MCF 10A (cell line): ENCODE data around the gene EPHA6. TPM values are rescaled to one million over a fixed set of nuclear protein-coding genes. Genes with fewer than 3 reads are reported as not detected.

Experiments used
- BruUV-seq: library from RNA; stranded (reverse); fragments of 400-500 nt; replicated peaks from 2 replicates; lab custom pipeline; 2021; lab: Mats Ljungman, UMichigan
- CTCF ChIA-PET: fragments of 300-600 bp; sonication (Branson Sonifier 250); formaldehyde crosslinking; extraction: SDS; loops from one replicate; lab custom pipeline; 2021; ENCODE audit warnings: antibody characterized with exemption, inconsistent platforms; lab: Yijun Ruan, JAX
- POLR2A ChIA-PET: fragments of 300-600, 350-650 bp; sonication (Branson Sonifier 250); formaldehyde crosslinking; extraction: SDS; loops from one replicate; lab custom pipeline; 2020; ENCODE audit warnings: antibody characterized with exemption, inconsistent platforms; lab: Yijun Ruan, JAX
- DNase-seq: peaks from one replicate; pipeline ENCODE4 v3.0.0-alpha.2; 2018; ENCODE audit not compliant: unreplicated experiment
- H3K27ac Mint-ChIP-seq: one replicate; pipeline ENCODE4 v1.8.0; 2022; ENCODE audit warnings: mild to moderate bottlenecking, low read depth, mixed read lengths; ENCODE audit not compliant: unreplicated experiment
- H3K27me3 Mint-ChIP-seq: one replicate; pipeline ENCODE4 v1.8.0; 2022; ENCODE audit warnings: mixed read lengths; ENCODE audit not compliant: insufficient read depth, unreplicated experiment
- H3K36me3 Mint-ChIP-seq: one replicate; pipeline ENCODE4 v1.8.0; 2022; ENCODE audit warnings: mild to moderate bottlenecking, moderate library complexity, mixed read lengths; ENCODE audit not compliant: insufficient read depth, unreplicated experiment
- H3K4me1 Mint-ChIP-seq: one replicate; pipeline ENCODE4 v1.8.0; 2022; ENCODE audit warnings: mixed read lengths; ENCODE audit not compliant: insufficient read depth, unreplicated experiment
- H3K4me3 Mint-ChIP-seq: one replicate; pipeline ENCODE4 v1.8.0; 2022; ENCODE audit warnings: mild to moderate bottlenecking, moderate library complexity, mixed read lengths; ENCODE audit not compliant: unreplicated experiment
- H3K9me3 Mint-ChIP-seq: one replicate; pipeline ENCODE4 v1.8.0; 2022; ENCODE audit warnings: mixed read lengths; ENCODE audit not compliant: unreplicated experiment
- intact Hi-C: fragments of 100-400 bp; cut with micrococcal nuclease; formaldehyde crosslinking; loops from 2 replicates; pipeline ENCODE4 v1.14.1; 2022
- total RNA-seq: library from RNA; stranded (reverse); gene quantifications from 2 replicates; pipeline ENCODE4 v1.2.3, GENCODE V29; 2022
- TF ChIP-seq, protein P1 (sequence below): fragments of 200-600 bp; IDR thresholded peaks from one replicate; pipeline ENCODE4 v1.8.0; 2022; ENCODE audit warnings: antibody characterized with exemption, mild to moderate bottlenecking; ENCODE audit not compliant: unreplicated experiment

EPHA6 gene
- total RNA-seq, 1 experiment from 2014 or later: 0.33 TPM

DNA sequence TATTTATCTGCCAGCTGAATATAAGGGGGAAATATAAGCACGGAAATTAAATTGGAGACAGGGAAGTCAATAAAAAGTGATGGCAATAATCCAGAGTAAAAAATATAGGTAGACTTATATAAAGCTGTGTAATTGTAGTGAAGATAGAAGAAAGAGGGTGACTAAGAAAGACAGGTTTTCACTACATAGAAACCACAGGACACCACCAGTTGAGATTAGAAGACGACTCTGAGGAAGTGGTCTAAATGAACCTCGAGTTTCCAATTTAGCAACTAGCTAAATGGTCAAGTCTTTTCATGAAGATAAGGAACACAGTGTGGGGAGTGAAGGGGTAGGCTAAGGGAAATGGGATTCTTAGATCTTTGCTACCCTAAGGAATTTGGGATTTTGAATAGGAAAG is 761.3 kb downstream of the EPHA6 start:
- Mint-ChIP-seq H3K27ac (no peak overlapping the region), H3K4me1 (no peaks in the 10 kb centered on the region), H3K4me3 (no peak overlapping the region), H3K9me3 (no peaks in the 10 kb centered on the region), H3K36me3 (no peaks in the 10 kb centered on the region), H3K27me3 (peaks cover 58% of the 10 kb centered on the region)
- ChIA-PET CTCF (no interaction called here), POLR2A (no interaction called here)
- no TSS peak for BruUV-seq
- intact Hi-C loops: no loop called here
- DNase-seq: no peak
- TF ChIP-seq, protein P1, sequence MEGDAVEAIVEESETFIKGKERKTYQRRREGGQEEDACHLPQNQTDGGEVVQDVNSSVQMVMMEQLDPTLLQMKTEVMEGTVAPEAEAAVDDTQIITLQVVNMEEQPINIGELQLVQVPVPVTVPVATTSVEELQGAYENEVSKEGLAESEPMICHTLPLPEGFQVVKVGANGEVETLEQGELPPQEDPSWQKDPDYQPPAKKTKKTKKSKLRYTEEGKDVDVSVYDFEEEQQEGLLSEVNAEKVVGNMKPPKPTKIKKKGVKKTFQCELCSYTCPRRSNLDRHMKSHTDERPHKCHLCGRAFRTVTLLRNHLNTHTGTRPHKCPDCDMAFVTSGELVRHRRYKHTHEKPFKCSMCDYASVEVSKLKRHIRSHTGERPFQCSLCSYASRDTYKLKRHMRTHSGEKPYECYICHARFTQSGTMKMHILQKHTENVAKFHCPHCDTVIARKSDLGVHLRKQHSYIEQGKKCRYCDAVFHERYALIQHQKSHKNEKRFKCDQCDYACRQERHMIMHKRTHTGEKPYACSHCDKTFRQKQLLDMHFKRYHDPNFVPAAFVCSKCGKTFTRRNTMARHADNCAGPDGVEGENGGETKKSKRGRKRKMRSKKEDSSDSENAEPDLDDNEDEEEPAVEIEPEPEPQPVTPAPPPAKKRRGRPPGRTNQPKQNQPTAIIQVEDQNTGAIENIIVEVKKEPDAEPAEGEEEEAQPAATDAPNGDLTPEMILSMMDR: no peak

DNA sequence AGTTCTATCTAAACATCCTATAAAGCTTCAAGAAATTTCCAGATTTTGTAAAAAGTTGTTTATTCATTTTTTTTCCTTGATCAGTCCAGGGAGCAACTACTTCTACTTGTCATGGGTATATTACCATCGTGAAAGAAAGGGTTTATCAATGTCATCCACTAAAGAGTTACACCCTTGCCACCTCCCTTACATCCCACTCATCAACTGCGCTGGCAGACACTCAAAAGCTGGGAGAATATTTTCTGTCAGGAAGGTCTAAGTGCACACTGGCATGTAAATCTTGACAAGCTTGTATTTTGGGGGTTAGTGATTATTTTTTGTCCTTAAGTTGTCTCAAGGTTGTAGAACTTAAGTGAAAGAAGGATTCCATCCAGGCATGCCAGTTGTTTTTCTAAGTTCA is 761.8 kb downstream of the EPHA6 start:
- Mint-ChIP-seq H3K27ac (no peak overlapping the region), H3K9me3 (no peaks in the 10 kb centered on the region), H3K36me3 (no peaks in the 10 kb centered on the region), H3K4me1 (no peaks in the 10 kb centered on the region), H3K4me3 (no peak overlapping the region), H3K27me3 (peaks cover 53% of the 10 kb centered on the region)
- BruUV-seq: no TSS peak
- DNase-seq: no peak
- TF ChIP-seq, protein P1: no peak
- ChIA-PET CTCF (no interaction called here), POLR2A (no interaction called here)
- intact Hi-C loops: no loop called here

DNA sequence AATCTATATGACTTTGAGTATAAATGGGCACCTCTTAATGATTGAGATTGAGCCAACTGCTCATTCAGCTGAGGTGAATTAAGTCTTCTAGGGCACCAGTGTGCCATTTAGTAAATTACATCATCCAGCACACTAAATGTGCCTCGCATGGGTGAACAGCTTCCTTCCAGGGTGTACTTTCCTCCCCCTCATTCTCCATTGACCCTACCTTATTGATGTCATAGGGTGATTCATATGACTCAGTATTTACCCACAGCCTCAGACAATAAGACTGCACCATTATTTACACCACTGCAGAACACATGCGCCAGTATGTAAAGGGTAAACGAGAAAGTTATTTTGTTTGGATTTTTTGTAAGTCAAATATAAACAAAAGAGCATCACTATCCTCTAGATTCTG is 765.0 kb downstream of the EPHA6 start:
- POLR2A ChIA-PET: no interaction called here
- H3K27me3 Mint-ChIP-seq: peaks cover 56% of the 10 kb centered on the region
- no peaks in the 10 kb centered on the region for H3K36me3 Mint-ChIP-seq
- TF ChIP-seq, protein P1: no peak
- intact Hi-C loops: no loop called here
- BruUV-seq: no TSS peak
- peak; percentile 12 for DNase-seq
- CTCF ChIA-PET: no interaction called here
- H3K4me1 Mint-ChIP-seq: no peaks in the 10 kb centered on the region
- no peak overlapping the region for H3K4me3 Mint-ChIP-seq
- no peak overlapping the region for H3K27ac Mint-ChIP-seq
- H3K9me3 Mint-ChIP-seq: no peaks in the 10 kb centered on the region

DNA sequence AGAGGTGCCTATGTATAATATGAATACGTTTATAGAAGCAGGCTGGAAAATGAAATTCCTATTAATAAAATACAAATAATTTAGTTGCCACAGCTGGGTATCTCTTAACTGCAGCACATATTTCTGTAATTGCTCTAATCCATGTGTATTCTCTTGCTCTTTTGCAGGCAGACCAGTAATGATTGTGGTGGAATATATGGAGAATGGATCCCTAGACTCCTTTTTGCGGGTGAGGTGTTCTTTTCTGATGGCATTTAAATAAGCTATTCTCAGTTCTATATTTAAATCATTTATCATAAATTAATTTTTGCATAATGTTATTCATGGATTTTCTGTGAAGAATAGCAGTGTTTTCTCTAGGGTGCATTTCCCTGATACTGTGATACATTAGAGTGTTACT is 796.2 kb downstream of the EPHA6 start:
- no peak for DNase-seq
- ChIA-PET CTCF (no interaction called here), POLR2A (no interaction called here)
- intact Hi-C loops: no loop called here
- BruUV-seq: no TSS peak
- Mint-ChIP-seq H3K4me1 (no peaks in the 10 kb centered on the region), H3K4me3 (no peak overlapping the region), H3K27ac (no peak overlapping the region), H3K36me3 (no peaks in the 10 kb centered on the region), H3K27me3 (peaks cover 40% of the 10 kb centered on the region), H3K9me3 (no peaks in the 10 kb centered on the region)
- TF ChIP-seq, protein P1: no peak
